HL-60/S4 treated with retinoic acid at 250 ng/mL for 4 days and 3 days (cell line): Measurements from ENCODE around the gene LGALS7B.
"Not testable (repeated sequence)": the region's sequence is repeated elsewhere in the genome, so short reads cannot be mapped to it uniquely, and the experiment has no call there.

Experiments
- in situ Hi-C: fragments of 300-500 bp; cut with MboI; formaldehyde crosslinking; loops from 2 replicates; pipeline ENCODE4 v1.7.0; 2022; ENCODE audit warnings: low sequenced_read_pairs

The LGALS7B gene

GRCh38 chr19:38769635-38770211, 19.3 kb upstream of the LGALS7B start:
- in situ Hi-C loops = no loop called here

GRCh38 chr19:38770228-38770948, 18.6 kb upstream of the LGALS7B start:
- in situ Hi-C loops = not testable (repeated sequence)

DNA sequence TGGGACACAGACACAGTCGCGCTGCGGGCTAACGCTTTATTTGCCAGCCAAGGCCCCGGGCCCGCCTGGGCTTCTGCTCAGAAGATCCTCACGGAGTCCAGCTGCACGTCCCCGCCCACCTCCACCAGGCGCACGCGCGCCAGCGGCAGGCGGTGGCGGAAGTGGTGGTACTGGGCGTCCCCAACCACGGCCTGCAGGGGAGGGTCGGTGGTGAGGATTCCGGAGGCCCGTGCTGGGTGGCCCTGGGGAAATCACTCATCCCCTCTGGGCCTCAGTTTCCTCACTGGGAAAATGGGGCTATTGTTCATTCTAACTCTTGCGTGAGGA, 18.1 kb upstream of the LGALS7B start:
- in situ Hi-C loops = not testable (repeated sequence)

DNA sequence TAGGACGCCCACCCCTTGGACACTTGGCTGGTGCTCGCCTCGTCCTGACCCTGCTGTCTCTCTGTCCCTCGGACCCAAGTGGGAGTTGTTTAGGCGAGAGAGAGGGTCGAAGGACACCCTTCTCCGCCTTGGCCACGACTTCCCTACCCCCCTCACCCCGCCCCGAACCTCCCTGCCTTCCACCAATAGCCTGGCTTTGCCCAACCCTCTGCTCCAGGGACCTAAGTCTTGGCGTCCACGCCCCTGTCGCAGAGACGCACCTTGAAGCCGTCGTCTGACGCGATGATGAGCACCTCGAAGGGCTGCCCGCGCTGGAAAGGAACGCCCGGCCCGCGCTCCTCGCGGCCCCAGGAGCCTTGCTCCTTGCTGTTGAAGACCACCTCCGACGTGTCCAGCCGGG, 17.4 kb upstream of the LGALS7B start:
- in situ Hi-C loops = not testable (repeated sequence)

DNA sequence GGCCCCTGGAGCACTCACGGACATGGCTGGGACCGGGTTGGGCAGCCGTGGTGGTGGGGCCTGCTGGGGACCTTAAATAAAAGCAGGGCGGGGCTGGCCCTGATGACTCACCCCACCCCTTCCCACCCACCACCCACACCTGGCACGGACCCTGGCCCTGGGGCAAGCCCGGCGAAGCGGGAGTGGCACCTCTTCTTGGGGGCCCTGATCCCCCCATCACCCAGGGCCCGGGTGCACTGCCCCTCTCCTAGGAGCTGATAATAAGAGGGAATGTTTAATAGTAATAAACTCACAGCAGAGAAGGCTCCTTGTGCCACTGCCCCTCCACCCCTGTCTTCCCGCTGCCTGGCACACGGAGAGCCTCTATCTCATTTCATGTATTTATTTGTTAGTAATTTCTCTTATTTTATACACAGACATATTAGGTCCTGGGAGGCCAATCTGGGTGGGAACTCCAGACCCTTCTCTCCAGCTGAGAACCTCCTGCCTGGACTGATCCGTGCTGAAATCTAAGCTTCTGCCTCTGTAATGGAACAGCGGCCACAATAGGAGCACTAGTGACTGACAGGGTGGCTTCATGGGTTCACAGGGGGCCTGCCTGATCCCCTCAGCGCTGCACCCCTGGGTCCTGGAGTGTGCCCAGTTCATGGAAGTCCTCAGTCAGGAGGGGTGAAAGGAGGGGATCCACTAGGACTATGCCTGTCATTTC, 15.4 kb upstream of the LGALS7B start, which contains the start of gene LGALS7:
TSS of gene LGALS7 (minus strand) at position 49 of the 709 bp plus-strand sequence. CDS start at position 24, 25 bp downstream.
- in situ Hi-C loops = no loop called here

DNA sequence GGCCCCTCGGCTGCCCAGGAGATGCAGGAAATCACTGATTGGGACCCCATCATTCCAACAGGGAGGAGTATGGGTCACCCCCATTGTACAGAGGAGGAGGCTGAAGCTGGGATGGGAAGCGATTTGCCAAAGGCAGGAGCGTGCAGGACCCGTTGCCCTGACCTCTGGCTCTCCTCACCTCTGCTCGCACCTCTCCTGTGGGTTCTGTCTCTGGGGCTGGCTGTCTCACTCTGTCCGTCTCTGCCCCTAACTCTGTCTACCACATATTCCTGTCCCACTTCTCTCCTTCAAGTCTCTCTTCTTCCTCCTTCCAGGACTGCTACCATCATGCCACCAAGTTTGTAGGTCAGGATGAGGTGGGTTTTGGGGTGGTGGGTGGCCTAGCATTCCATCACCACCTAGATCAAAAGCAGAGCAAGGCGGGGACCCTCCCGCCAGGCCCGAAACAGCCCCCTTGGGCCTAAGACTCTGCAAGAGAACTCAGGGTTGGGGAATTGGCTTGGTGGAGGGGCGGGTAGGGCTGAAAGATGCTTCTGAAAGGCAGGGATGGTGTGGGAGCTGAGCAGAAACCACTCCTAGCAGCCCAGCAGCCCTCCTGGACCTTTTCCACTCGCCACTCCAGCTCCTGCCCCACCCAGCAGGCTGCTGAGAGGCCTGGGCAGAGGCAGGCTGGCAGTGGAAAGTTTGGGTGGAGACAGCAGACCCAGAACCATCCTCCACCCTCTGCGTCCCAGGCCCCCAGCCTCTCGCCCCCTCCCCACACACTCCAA, 14.6 kb upstream of the LGALS7B start:
- in situ Hi-C loops = no loop called here

- in situ Hi-C loops = no loop called here
Measured at GRCh38 chr19:38778733-38779132, 10.3 kb upstream of the LGALS7B start.

DNA sequence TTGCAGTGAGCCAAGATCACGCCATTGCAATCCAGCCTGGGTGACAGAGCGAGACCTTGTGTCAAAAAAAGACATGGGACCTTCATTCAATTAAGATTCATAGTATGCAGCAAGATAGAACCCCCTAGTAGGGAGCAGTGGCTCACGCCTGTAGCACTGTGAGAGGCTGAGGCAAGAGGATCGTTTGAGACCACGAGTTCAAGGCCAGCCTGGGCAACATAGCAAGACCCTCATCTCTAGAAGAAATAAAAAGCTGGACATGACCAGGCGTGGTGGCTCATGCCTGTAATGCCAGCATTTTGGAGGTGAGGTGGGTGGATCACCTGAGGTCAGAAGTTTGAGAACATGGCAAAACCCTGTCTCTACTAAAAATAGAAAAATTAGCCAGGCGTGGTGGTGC, 8.6 kb upstream of the LGALS7B start:
- in situ Hi-C loops = no loop called here

DNA sequence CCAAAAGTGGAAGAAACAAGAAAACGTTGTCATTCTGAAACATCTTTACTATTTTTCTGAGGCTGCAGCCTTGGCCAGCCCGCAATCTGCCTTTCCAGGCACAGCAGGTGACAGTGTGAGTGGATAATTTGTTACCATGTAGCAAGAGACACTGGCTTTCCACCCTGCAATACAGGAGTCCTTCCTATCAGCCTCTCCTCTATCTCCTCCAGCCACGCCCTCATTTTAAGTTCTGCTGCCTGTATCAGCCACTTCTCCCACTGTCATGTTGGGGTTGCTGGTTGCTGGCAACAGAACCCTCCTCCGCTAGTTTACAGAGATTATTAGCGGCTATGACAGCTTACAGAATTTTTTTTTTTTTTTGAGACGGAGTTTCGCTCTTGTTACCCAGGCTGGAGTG, 7.9 kb upstream of the LGALS7B start:
- in situ Hi-C loops = no loop called here

DNA sequence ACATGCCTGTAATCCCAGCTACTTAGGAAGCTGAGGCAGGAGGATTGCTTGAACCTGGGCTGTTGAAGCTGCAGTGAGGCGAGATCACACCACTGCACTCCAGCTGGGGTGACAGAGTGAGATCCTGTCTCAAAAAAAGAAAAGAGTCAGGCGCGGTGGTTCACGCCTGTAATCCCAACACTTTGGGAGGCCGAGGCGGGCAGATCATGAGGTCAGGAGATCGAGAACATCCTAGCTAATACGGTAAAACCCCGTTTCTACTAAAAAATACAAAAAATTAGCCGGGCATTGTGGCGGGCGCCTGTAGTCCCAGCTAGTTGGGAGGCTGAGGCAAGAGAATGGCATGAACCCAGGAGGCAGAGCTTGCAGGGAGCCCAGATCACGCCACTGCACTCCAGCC, 6.8 kb upstream of the LGALS7B start:
- in situ Hi-C loops = not testable (repeated sequence)

- in situ Hi-C loops = no loop called here
Measured at GRCh38 chr19:38784224-38784623, 4.8 kb upstream of the LGALS7B start.

GRCh38 chr19:38785187-38785699, 3.8 kb upstream of the LGALS7B start:
- in situ Hi-C loops = no loop called here

- in situ Hi-C loops = not testable (repeated sequence)
Measured at GRCh38 chr19:38786061-38786460, 2.9 kb upstream of the LGALS7B start.

GRCh38 chr19:38786572-38787265, 2.3 kb upstream of the LGALS7B start:
- in situ Hi-C loops = no loop called here

DNA sequence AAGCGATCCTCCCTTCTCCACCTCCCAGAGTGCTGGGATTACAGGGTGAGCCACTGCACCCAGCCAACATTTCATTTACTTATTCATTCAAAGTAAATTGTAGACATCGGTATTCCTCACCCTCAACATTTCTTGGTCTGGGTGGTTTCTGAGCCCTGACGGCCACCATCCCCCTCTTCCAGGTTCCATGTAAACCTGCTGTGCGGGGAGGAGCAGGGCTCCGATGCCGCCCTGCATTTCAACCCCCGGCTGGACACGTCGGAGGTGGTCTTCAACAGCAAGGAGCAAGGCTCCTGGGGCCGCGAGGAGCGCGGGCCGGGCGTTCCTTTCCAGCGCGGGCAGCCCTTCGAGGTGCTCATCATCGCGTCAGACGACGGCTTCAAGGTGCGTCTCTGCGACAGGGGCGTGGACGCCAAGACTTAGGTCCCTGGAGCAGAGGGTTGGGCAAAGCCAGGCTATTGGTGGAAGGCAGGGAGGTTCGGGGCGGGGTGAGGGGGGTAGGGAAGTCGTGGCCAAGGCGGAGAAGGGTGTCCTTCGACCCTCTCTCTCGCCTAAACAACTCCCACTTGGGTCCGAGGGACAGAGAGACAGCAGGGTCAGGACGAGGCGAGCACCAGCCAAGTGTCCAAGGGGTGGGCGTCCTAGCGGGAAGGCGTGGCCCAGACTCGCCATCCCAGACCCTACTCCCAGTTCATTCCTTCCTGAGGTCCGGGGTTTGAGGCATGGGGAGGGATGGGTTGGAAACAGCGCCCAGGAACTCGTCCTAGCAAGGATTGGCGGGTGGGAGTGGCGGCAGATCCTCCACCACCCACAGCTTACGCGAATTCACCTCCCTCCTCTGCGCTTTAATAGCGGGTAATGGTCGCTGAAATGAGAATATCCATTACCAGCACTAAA, 1.8 kb downstream of the LGALS7B start:
- in situ Hi-C loops = not testable (repeated sequence)

GRCh38 chr19:38791451-38792064, 2.6 kb downstream of the LGALS7B start:
- in situ Hi-C loops = not testable (repeated sequence)

- in situ Hi-C loops = no loop called here
Measured at GRCh38 chr19:38792250-38793111, 3.5 kb downstream of the LGALS7B start.

GRCh38 chr19:38793177-38793576, 4.2 kb downstream of the LGALS7B start:
- in situ Hi-C loops = no loop called here
